ENCODE data around the gene DHRS11. TPM values are rescaled to one million over a fixed set of nuclear protein-coding genes. Genes with fewer than 3 reads are reported as not detected.
"Not testable (repeated sequence)": the region's sequence is repeated elsewhere in the genome, so short reads cannot be mapped to it uniquely, and the experiment has no call there.

The DHRS11 gene
- total RNA-seq, 1 experiment from 2014 or later = 53.3 TPM

- DNase-seq = peak; percentile 70
- H3K4me1 Mint-ChIP-seq (ENCODE audit: low read depth, unreplicated experiment) = peaks cover 34% of the 10 kb centered on the region
- TF ChIP-seq, protein P1, sequence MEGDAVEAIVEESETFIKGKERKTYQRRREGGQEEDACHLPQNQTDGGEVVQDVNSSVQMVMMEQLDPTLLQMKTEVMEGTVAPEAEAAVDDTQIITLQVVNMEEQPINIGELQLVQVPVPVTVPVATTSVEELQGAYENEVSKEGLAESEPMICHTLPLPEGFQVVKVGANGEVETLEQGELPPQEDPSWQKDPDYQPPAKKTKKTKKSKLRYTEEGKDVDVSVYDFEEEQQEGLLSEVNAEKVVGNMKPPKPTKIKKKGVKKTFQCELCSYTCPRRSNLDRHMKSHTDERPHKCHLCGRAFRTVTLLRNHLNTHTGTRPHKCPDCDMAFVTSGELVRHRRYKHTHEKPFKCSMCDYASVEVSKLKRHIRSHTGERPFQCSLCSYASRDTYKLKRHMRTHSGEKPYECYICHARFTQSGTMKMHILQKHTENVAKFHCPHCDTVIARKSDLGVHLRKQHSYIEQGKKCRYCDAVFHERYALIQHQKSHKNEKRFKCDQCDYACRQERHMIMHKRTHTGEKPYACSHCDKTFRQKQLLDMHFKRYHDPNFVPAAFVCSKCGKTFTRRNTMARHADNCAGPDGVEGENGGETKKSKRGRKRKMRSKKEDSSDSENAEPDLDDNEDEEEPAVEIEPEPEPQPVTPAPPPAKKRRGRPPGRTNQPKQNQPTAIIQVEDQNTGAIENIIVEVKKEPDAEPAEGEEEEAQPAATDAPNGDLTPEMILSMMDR (IDR thresholded peaks at IDR 0.05; ENCODE audit: unreplicated experiment) = no peak
- H3K9me3 Mint-ChIP-seq (ENCODE audit: low read depth, unreplicated experiment) = no peaks in the 10 kb centered on the region
- H3K27ac Mint-ChIP-seq (ENCODE audit: unreplicated experiment) = peak overlapping the region; percentile 84
- peak overlapping the region; percentile 81 for H3K4me3 Mint-ChIP-seq (ENCODE audit: low read depth, unreplicated experiment)
- no TSS peak for BruUV-seq (replicated peaks)
- CTCF ChIA-PET = interaction anchor here (0.6 to 4.8 kb wide), 46 partner anchors 11 to 771 kb away, joined by 3 to 69 read pairs (median 4); partner anchors contain the start of genes DHRS11, GGNBP2, MYO19 and PIGW
- intact Hi-C loops (cut with micrococcal nuclease; ENCODE audit: unreplicated experiment) = no loop called here
- H3K27me3 Mint-ChIP-seq (ENCODE audit: unreplicated experiment) = no peaks in the 10 kb centered on the region
- H3K36me3 Mint-ChIP-seq (ENCODE audit: insufficient read depth, unreplicated experiment) = peaks cover 29% of the 10 kb centered on the region
Measured at GRCh38 chr17:36602030-36602748, 10.5 kb downstream of the DHRS11 start.

DNA sequence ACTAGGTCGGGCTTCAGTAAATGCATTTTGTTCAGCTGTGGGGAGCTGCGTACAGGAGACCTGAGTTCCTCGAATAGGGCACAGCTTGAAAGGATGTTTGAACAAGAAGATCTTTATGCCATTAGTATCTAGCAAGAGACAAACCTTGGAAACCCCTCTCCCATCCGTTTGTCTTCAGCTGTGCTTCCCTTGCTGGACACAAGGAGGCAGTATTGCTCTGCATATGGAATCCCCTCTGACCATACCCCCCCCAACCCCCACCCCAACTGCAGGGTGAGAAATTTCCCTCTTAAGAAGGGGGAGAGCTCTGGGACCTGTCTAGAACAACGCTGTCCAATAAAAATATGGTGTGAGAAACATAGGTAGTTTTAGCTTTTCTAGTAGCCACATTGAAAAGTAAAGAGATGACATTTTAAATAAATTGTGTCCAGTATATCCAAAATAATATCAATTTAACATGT, 11.3 kb downstream of the DHRS11 start:
- H3K36me3 Mint-ChIP-seq (ENCODE audit: insufficient read depth, unreplicated experiment) = peaks cover 33% of the 10 kb centered on the region
- H3K4me1 Mint-ChIP-seq (ENCODE audit: low read depth, unreplicated experiment) = peaks cover 34% of the 10 kb centered on the region
- peak; percentile 88 for DNase-seq
- BruUV-seq (replicated peaks) = TSS peak; percentile 22
- intact Hi-C loops (cut with micrococcal nuclease; ENCODE audit: unreplicated experiment) = no loop called here
- H3K27ac Mint-ChIP-seq (ENCODE audit: unreplicated experiment) = peak overlapping the region; percentile 84
- TF ChIP-seq, protein P1 (IDR thresholded peaks at IDR 0.05; ENCODE audit: unreplicated experiment) = peak; percentile 100
- H3K27me3 Mint-ChIP-seq (ENCODE audit: unreplicated experiment) = no peaks in the 10 kb centered on the region
- CTCF ChIA-PET = interaction anchor here (0.6 to 4.8 kb wide), 48 partner anchors 11 to 925 kb away, joined by 3 to 69 read pairs (median 6); partner anchors contain the start of genes DHRS11, GGNBP2, MYO19 and PIGW
- H3K4me3 Mint-ChIP-seq (ENCODE audit: low read depth, unreplicated experiment) = peak overlapping the region; percentile 81
- no peaks in the 10 kb centered on the region for H3K9me3 Mint-ChIP-seq (ENCODE audit: low read depth, unreplicated experiment)

- not testable (repeated sequence) for BruUV-seq (replicated peaks)
Measured at GRCh38 chr17:36605028-36605427, 13.3 kb downstream of the DHRS11 start.

DNA sequence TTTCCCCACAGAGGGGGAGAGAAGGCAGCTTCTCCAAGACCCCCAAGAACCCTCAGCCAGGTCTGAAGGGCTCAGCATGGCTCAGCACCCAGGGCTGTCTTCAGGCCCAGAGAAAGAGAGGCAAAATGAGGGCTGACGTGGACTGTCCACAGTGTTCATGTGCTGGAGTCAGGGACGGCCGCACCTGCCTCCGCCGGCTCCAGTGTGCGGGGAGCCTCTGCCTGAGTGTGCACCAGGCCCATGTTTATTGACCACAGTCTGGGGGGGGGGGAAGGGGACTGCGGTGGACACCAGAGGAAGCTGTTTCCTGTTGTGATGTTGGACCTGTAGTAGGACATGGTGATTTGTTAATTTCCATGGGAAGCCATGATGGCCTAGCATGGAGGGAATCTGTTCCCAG, 16.6 kb downstream of the DHRS11 start:
- Mint-ChIP-seq H3K27ac (ENCODE audit: unreplicated experiment) (no peak overlapping the region), H3K27me3 (ENCODE audit: unreplicated experiment) (no peaks in the 10 kb centered on the region), H3K9me3 (ENCODE audit: low read depth, unreplicated experiment) (no peaks in the 10 kb centered on the region), H3K36me3 (ENCODE audit: insufficient read depth, unreplicated experiment) (peaks cover 5% of the 10 kb centered on the region), H3K4me3 (ENCODE audit: low read depth, unreplicated experiment) (no peak overlapping the region), H3K4me1 (ENCODE audit: low read depth, unreplicated experiment) (peaks cover 24% of the 10 kb centered on the region)
- TF ChIP-seq, protein P1 (IDR thresholded peaks at IDR 0.05; ENCODE audit: unreplicated experiment) = no peak
- BruUV-seq (replicated peaks) = no TSS peak
- DNase-seq = no peak
- intact Hi-C loops (cut with micrococcal nuclease; ENCODE audit: unreplicated experiment) = no loop called here
- CTCF ChIA-PET = no interaction called here

More at GRCh38 chr17:36605028-36605427, 13.3 kb downstream of the DHRS11 start:
- H3K4me1 Mint-ChIP-seq (ENCODE audit: low read depth, unreplicated experiment) = peaks cover 34% of the 10 kb centered on the region
- H3K27ac Mint-ChIP-seq (ENCODE audit: unreplicated experiment); intact Hi-C loops (cut with micrococcal nuclease; ENCODE audit: unreplicated experiment); H3K27me3 Mint-ChIP-seq (ENCODE audit: unreplicated experiment); DNase-seq; H3K9me3 Mint-ChIP-seq (ENCODE audit: low read depth, unreplicated experiment); H3K4me3 Mint-ChIP-seq (ENCODE audit: low read depth, unreplicated experiment): not testable (repeated sequence)
- peaks cover 35% of the 10 kb centered on the region for H3K36me3 Mint-ChIP-seq (ENCODE audit: insufficient read depth, unreplicated experiment)
- CTCF ChIA-PET = interaction anchor here (0.7 to 4.8 kb wide), 2 partner anchors 9 to 220 kb away, joined by 3 to 67 read pairs; no protein-coding TSS in a partner anchor
